ENCODE results near the gene GP1BB.

DNA sequence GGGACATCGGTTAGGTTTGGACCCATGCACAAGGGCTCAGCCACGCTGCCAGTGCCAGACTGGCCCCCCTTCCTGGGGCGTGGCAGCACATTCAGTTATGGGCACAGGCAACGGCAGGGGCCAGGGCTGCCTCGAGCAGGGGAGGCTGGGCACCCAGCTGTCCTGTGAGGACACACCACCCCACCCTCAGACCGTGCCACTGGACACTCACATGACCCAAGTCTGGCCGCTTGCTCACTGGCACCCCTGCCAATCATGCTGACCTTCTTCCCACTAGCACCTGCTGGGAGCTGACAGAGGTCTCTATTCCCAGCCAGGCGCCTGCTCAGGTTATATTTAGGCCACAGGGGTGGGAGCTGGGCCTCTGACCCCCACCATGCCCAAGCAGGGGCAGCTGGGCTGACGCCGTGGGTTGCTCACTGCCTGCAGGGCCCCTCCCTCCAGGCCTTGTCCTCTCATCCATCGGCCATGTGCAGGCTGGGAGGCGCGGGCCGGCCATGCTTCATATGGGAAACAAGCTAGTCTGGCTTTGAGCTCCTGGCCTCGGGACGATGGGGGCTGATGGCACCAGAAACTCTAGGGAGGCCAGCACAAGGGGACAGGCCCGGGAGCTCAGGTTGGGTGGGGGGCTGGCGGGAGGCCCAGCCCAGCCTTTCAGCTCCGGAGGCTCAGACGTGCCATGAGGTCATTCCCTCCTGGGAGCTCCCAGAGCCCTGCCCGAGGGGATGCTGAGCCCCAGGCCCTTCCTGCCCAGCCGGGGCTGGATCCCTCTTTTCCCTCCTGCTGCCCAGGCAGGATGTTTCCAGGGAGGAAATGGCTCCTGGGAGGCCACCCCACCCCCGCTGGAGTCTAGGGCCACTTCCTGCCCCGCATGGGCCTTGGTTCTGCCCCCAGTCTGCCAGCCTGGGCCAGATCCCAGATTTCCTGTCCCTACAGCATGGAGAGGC is 22.1 kb downstream of the GP1BB start:
- TF ChIP-seq, protein P1, sequence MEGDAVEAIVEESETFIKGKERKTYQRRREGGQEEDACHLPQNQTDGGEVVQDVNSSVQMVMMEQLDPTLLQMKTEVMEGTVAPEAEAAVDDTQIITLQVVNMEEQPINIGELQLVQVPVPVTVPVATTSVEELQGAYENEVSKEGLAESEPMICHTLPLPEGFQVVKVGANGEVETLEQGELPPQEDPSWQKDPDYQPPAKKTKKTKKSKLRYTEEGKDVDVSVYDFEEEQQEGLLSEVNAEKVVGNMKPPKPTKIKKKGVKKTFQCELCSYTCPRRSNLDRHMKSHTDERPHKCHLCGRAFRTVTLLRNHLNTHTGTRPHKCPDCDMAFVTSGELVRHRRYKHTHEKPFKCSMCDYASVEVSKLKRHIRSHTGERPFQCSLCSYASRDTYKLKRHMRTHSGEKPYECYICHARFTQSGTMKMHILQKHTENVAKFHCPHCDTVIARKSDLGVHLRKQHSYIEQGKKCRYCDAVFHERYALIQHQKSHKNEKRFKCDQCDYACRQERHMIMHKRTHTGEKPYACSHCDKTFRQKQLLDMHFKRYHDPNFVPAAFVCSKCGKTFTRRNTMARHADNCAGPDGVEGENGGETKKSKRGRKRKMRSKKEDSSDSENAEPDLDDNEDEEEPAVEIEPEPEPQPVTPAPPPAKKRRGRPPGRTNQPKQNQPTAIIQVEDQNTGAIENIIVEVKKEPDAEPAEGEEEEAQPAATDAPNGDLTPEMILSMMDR (conservative IDR thresholded peaks at IDR 0.05; ENCODE audit: low read length), result no peak
- TF ChIP-seq EZH2phosphoT487 (IDR thresholded peaks at IDR 0.05; ENCODE audit: borderline replicate concordance), result no peak
